DND-41 (cell line): ENCODE data around the gene AFF4.

ENCODE experiments used
- CTCF ChIP-seq: IDR thresholded peaks from 2 replicates; pipeline ENCODE4 v1.5.1; 2012; ENCODE audit warnings: borderline replicate concordance, low read length, moderate library complexity, mild to moderate bottlenecking; ENCODE audit not compliant: poor library complexity, severe bottlenecking; ENCODE audit errors: extremely low read depth
- EZH2 ChIP-seq: IDR thresholded peaks from 3 replicates; pipeline ENCODE4 v1.6.1; 2012; ENCODE audit warnings: borderline replicate concordance, low read depth, mild to moderate bottlenecking, moderate library complexity, low read length, inconsistent platforms; ENCODE audit not compliant: severe bottlenecking

GRCh38 chr5:132866342-132867045 is 96.9 kb downstream of the AFF4 start, which contains the start of the genes GDF9 and UQCRQ:
- TF ChIP-seq CTCF: peak; percentile 39
- TF ChIP-seq EZH2: no peak
